DMS79 treated with DMSO at 0.1 percent for 48 hours (cell line): Measurements from ENCODE around the gene DNAJC30.
"Not testable (repeated sequence)": the region's sequence is repeated elsewhere in the genome, so short reads cannot be mapped to it uniquely, and the experiment has no call there.

Experiments
- DNase-seq: peaks from one replicate; lab custom pipeline; 2025; lab: John Stamatoyannopoulos, UW

DNAJC30 gene

DNA sequence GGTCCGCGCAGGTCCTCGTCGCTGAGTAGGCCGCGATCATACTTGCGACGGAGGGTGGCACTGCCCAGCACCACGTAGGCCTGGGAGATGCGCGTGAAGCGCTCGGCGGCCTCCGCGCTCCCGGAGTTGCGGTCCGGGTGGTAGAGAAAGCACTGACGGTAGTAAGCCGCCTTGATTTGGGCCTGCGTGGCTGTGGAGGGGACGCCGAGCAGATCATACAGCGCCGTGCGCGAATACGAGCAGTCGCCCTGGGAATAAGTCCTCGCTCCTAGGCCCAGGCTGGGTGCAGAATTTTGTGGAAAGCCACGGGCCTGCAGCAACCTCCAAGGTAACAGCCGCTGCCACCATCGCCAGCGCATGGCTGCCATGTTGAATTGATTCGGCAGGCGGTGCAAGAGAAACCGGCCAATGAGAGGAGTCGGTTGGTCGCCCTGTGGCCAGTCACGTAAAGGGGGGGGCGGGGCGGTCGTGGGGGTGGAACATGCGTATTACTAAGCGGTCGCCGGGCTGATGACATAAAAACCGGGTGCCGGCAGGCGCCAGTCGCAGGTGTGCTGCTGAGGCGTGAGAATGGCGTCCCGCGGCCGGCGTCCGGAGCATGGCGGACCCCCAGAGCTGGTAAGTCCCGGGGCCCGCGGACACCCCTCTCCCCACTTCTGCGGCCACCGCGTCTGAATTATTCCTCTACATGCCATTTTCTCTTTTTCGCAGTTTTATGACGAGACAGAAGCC is at the start of gene DNAJC30, which contains the start of gene BUD23:
DNAJC30 (minus strand) TSS at position 398 of the 732 bp plus-strand sequence; CDS start at position 368, 30 bp downstream.
BUD23 (plus strand) TSS at position 542 of the 732 bp plus-strand sequence; CDS start at position 571, 29 bp downstream.
- DNase-seq, result peak; percentile 90

DNA sequence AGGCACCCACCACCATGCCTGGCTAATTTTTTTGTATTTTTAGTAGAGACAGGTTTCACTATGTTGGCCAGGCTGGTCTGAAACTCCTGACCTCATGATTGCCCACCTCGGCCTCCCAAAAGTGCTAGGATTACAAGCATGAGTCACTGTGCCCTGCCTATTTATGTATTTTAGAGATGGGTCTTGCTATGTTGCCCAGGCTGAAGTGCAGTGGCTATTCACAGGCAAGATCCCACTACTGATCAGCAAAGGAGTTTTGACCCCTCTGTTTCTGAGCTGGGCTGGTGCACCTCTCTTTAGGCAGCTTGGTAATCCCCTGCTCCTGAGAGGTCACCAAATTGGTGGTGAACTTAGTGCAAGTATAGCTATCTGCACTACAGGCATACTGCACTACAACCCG is 49.1 kb upstream of the DNAJC30 start:
- no peak for DNase-seq

DNA sequence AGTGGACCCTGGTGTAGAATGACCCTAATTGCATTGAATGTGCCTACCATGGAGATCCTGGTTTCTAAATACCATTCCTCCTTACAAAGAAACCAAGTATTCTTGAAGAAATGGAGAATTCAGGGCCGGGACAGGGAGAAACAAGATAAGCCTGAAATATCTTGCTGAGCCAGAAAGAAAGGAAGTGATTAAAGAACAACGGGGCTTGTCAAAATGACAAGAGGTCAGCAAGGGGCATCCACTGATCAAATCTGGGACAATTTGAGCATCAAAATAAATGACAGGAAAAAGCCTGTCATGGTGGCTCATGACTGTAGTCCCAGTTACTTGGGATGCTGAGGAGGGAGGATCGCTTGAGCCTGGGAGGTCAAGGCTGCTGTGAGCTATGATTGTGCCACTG is 47.2 kb upstream of the DNAJC30 start:
- no peak for DNase-seq

- DNase-seq, result no peak
Observed at GRCh38 chr7:73728551-73728950, 45.3 kb upstream of the DNAJC30 start.

DNA sequence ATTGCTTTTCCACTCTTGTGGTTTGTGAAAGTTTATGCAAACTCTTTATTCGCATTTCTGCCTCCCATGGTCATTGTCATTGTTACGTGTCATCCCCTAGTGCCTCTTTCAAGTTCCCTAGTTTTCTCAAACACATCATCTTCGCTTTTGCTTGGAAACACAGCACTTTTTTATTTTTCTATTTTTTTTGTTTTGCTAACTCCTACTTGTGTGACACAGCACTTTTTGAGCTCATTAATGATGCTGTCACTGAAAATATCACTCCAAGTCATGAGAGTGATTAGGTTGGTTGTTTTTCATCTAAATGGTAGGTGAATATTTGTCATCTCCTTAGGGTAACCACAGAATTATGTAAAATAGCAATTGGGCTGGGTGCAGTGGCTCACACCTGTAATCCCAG is 44.7 kb upstream of the DNAJC30 start:
- no peak for DNase-seq

DNA sequence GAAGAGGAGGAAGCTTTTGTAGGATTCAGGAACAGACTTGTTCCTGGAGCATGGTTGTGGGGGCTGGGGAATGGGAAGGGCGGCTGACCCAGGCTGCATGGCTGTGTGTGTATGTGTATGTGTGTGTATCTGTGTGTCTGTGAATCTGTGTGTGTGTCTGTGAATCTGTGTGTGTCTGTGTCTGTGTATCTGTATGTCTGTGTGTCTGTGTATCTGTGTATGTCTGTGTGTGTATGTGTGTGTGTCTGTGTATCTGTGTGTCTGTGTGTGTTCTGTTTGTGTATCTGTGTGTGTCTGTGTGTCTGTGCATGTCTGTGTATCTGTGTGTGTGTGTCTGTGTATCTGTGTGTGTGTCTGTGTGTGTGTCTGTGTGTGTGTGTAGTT is 42.8 kb upstream of the DNAJC30 start:
- no peak for DNase-seq

GRCh38 chr7:73723813-73724212 is 40.6 kb upstream of the DNAJC30 start:
- DNase-seq, result no peak

- no peak for DNase-seq
Observed at GRCh38 chr7:73722785-73723184, 39.5 kb upstream of the DNAJC30 start.

- DNase-seq, result not testable (repeated sequence)
Observed at GRCh38 chr7:73722182-73722581, 38.9 kb upstream of the DNAJC30 start.

DNA sequence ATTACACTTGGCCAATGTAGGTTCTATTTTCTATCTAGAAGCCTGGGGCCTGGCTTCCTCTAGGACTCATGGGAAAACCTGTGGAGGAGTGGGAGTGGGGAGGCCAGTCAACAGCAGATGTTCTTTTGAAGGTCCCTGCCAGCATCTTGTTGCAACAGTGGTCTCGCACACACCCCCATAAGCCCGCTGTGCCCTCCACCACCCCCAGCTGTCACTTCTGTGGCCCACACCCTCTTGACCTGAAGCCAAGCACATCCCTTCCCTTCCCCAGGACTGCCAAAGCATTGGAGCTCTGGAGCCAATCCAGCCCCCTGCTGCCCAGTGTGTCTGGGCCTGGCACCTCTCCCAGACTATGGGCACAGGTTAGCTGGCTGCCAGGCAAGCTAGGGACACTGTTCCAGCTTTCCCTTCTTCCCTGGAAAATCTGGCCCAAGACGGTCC is 38.1 kb upstream of the DNAJC30 start:
- DNase-seq, result peak; percentile 81

GRCh38 chr7:73720443-73720842 is 37.2 kb upstream of the DNAJC30 start:
- not testable (repeated sequence) for DNase-seq

GRCh38 chr7:73719806-73720169 is 36.5 kb upstream of the DNAJC30 start:
- no peak for DNase-seq

GRCh38 chr7:73718905-73719805 is 35.9 kb upstream of the DNAJC30 start, which contains the start of gene STX1A:
TSS of gene STX1A (minus strand) at chr7:73719669. CDS start at chr7:73719631, 38 bp downstream.
- DNase-seq, result peak; percentile 19

DNA sequence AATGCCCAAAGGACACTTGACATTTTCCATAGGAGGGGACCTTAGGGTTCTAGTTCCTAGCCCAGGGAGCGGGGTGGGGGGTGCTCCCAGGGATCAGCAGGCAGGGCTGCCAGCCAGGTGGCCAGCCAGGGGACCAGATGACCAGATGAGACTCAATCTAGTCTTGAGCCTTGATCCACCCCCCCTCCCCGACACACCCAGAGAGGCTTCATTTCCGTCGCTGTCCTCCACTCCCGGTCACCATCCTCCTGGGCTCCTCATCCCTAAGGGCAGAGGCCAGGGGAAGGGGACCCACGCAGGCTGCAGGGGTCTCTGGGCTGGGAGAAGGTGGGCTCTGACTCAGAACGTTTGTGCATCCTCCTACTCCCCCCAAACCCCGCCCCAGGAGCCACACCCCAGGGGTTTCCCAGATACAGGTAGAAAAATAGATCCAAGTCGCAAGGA is 35.2 kb upstream of the DNAJC30 start:
- DNase-seq, result no peak

DNA sequence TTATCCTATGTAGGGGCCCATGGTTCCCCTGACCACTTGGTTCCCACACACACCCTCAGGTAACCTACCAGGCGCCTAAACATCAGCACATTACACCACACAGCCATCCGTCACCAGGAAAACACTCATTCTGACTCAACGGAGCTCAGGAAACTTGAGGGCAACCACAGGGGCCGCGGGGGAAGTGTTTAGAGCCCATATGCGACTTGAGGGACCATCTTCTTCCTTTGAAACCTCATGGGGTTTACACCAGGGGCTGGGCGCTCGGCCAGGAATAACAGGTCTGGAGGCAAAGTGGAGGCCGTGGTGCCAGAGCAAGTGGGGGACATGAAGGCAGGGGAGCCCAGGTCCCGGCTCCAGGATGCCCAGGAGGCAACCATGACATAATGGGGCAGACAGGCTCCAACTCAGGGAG is 34.7 kb upstream of the DNAJC30 start:
- no peak for DNase-seq

DNA sequence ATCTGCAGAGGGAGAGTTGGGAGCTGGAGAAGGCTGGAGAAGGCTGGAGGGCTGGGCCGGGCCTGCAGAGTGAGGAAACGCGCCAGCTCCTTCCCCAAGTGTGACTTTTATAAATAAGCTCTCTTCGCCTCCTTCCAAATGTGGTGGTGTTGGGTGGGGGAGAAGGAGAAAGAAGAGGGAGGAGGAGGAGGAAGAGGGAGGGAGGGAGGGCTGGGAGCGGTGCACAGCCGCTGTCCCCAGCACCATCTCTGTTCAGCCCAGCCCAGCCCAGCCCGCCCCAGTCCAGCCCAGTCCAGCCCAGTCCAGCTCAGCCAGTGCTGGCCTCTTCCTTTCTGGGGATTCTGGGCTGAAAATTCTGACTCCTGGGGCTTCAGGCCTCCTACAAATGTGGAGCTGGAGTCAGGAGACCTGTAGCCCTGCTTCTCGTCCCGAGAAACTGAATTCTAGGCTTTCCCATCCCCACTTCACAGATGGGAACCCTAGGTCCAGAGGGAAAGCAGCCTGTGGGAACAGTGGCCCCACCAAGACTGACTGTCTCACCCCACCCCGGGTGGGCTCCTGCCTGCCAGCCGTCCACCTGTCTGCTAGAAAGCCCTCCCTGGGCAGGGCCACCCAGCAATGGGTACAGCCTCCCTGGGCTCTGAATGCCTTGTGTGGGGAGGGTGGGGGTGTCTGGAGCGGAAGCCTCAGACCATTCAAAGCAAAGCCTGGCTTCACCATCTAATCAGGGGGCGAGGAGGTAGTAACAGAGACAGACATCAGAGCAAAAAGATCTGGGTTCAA is 34.0 kb upstream of the DNAJC30 start:
- DNase-seq, result no peak

GRCh38 chr7:73716318-73716890 is 33.2 kb upstream of the DNAJC30 start:
- no peak for DNase-seq

GRCh38 chr7:73715648-73716317 is 32.5 kb upstream of the DNAJC30 start:
- DNase-seq, result peak; percentile 33

DNA sequence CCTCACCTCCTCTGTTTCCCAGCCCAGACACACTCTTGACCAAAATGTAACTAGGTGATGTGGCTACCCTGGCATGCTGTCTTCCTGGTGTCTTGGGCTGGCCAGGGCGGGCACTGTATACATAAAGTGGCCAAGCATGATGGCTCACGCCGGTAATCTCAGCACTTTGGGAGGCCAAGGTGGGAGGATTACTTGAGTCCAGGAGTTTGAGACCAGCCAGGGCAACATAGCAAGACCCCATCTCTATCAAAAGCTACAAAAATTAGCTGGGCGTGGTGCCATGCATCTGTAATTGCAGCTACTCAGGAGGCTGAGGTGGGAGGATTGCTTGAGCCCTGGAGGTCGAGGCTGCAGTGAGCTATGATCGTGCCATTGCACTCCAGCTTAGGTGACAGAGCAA is 30.1 kb upstream of the DNAJC30 start:
- DNase-seq, result not testable (repeated sequence)

GRCh38 chr7:73712773-73713172 is 29.5 kb upstream of the DNAJC30 start:
- DNase-seq, result no peak

- no peak for DNase-seq
Observed at GRCh38 chr7:73708961-73709549, 25.8 kb upstream of the DNAJC30 start.
